Measurements from ENCODE around the gene SSTR3. TPM values are rescaled to one million over a fixed set of nuclear protein-coding genes. Genes with fewer than 3 reads are reported as not detected.

SSTR3 gene
- total RNA-seq, 1 donor from 2014 or later, result not detected

GRCh38 chr22:37258005-37258752 is 45.9 kb upstream of the SSTR3 start:
- Histone ChIP-seq H3K4me3 (no peak overlapping the region), H3K9me3 (no peaks in the 10 kb centered on the region), H3K27me3 (peaks cover 28% of the 10 kb centered on the region), H3K36me3 (no peaks in the 10 kb centered on the region), H3K27ac (no peak overlapping the region), H3K4me1 (no peaks in the 10 kb centered on the region)
- TF ChIP-seq CTCF (IDR thresholded peaks at IDR 0.05), result no peak
- intact Hi-C loops (cut with DNase I), result no loop called here
- DNase-seq (peak; percentile 11), ATAC-seq (no peak)

- H3K4me3 ChIP-seq, result no peak overlapping the region
- no peaks in the 10 kb centered on the region for H3K4me1 ChIP-seq
- ATAC-seq (no peak), DNase-seq (peak; percentile 55)
- H3K9me3 ChIP-seq, result no peaks in the 10 kb centered on the region
- no peak for TF ChIP-seq CTCF (IDR thresholded peaks at IDR 0.05)
- no peak overlapping the region for H3K27ac ChIP-seq
- H3K36me3 ChIP-seq, result no peaks in the 10 kb centered on the region
- intact Hi-C loops (cut with DNase I), result no loop called here
- peaks cover 28% of the 10 kb centered on the region for H3K27me3 ChIP-seq
Observed at GRCh38 chr22:37256075-37256726, 43.9 kb upstream of the SSTR3 start.

GRCh38 chr22:37255558-37256006 is 43.3 kb upstream of the SSTR3 start:
- Histone ChIP-seq H3K4me3 (no peak overlapping the region), H3K36me3 (no peaks in the 10 kb centered on the region), H3K9me3 (no peaks in the 10 kb centered on the region), H3K27ac (no peak overlapping the region), H3K4me1 (no peaks in the 10 kb centered on the region), H3K27me3 (peaks cover 28% of the 10 kb centered on the region)
- intact Hi-C loops (cut with DNase I), result no loop called here
- ATAC-seq (no peak), DNase-seq (no peak)
- no peak for TF ChIP-seq CTCF (IDR thresholded peaks at IDR 0.05)

- no peak for DNase-seq
- H3K4me1 ChIP-seq, result no peaks in the 10 kb centered on the region
- peaks cover 28% of the 10 kb centered on the region for H3K27me3 ChIP-seq
Observed at GRCh38 chr22:37254867-37255233, 42.6 kb upstream of the SSTR3 start.

GRCh38 chr22:37254209-37254866 is 42.1 kb upstream of the SSTR3 start:
- H3K27ac ChIP-seq, result no peak overlapping the region
- no peaks in the 10 kb centered on the region for H3K4me1 ChIP-seq
- H3K36me3 ChIP-seq, result no peaks in the 10 kb centered on the region
- peaks cover 28% of the 10 kb centered on the region for H3K27me3 ChIP-seq
- intact Hi-C loops (cut with DNase I), result no loop called here
- no peak for TF ChIP-seq CTCF (IDR thresholded peaks at IDR 0.05)
- DNase-seq (peak; percentile 5), ATAC-seq (no peak)
- H3K4me3 ChIP-seq, result no peak overlapping the region
- H3K9me3 ChIP-seq, result no peaks in the 10 kb centered on the region

More at GRCh38 chr22:37254867-37255233, 42.6 kb upstream of the SSTR3 start:
- intact Hi-C loops (cut with DNase I), result no loop called here
- Histone ChIP-seq H3K36me3 (no peaks in the 10 kb centered on the region), H3K27ac (no peak overlapping the region), H3K9me3 (no peaks in the 10 kb centered on the region), H3K4me3 (no peak overlapping the region)
- no peak for ATAC-seq
- TF ChIP-seq CTCF (IDR thresholded peaks at IDR 0.05), result no peak

Data from upper lobe of right lung (tissue), 1 donor.